GM19452 (cell line): ENCODE results near the gene MTCL1.

Experiments used
- ATAC-seq: cut with Tn5 transposase; IDR thresholded peaks from one replicate; pipeline ENCODE4 v1.9.1; 2021; ENCODE audit not compliant: unreplicated experiment

MTCL1 gene

GRCh38 chr18:8705238-8705960 lies at the start of gene MTCL1:
TSS of gene MTCL1 (plus strand) at chr18:8705556. CDS start at chr18:8705661, 105 bp downstream.
- ATAC-seq: peak; percentile 46

DNA sequence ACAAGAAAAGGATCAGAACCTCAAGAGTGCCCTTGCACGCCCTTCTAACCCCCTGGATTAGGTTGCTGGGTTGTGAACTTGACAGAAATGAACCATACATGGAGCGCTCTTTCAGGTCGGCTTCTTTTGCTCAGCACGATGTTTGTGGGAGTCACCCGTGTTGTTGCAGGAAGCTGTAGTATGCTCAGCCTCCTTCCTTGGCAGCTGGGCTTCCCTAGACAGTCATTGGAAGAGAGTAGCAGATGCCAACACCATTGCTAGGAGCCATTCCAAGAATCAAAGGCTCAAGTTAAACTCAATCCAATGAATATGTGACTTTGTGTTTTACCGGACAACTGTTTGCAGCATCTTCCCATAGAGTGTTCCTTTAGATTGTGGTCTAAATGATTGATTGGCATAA lies 49.1 kb upstream of the MTCL1 start:
- no peak for ATAC-seq

DNA sequence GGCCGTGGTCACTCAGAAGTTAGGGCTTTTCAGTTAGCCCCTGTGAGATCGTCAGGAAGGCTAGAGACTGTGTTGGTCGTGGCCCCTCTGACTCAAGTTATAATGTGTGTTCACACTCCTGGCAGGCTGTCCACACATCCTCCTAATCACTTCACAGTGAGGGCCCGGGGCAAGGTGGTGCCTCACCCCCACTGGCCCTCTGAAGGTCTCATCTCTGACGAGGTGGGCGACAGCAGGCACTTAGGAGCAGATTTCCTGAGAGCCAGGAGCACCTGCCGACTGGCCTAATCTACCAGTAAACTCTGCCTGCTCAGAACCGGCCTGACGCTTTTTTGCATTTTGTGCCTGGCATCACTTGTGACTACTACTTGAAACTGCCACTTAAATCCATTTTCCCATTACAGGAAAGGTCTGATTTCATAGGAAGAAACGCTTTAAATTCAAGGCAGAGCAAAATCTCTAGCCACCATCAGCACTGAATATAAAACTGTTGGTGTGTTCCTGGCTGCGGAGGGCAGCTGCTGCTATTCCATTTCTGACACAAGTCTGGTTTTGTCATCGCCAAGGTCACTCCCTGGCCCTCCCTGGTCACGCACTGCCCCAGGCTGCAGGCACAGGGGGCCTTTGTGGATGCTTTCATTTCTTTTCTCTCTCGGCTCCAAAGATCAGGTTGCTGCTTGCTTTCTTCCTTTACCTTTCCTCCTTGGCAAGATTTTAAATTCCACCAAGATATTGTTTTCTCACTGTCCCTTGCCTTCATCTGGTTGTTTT lies 48.1 kb upstream of the MTCL1 start:
- ATAC-seq: no peak

DNA sequence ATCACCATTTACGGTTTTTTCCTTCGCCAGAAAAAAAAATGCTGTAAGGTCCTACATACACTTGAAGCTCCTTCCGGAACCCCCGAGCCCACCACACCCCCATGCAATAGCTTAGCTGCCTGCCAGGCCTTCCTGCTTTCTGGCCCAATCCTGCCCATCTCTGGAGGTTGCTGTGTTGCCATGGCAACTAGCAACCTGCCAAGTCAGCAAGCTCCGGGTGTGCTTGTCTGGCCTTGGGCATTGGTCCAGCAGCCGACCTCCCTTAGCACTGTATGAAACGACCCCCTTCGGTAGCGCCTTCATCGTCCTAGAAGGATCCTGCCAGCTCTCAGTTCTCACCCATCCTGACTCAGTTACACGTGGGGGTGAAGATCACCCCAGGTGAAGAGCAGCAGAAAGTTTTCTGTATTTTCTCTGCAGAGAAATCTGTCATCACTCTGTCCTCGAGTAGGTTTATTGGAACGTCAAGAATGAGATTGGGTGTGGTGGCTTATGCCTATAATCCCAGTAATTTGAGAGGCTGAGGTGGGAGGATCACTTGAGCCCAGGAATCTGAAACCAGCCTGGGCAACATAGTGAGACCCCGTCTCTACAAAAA lies 47.4 kb upstream of the MTCL1 start:
- no peak for ATAC-seq

DNA sequence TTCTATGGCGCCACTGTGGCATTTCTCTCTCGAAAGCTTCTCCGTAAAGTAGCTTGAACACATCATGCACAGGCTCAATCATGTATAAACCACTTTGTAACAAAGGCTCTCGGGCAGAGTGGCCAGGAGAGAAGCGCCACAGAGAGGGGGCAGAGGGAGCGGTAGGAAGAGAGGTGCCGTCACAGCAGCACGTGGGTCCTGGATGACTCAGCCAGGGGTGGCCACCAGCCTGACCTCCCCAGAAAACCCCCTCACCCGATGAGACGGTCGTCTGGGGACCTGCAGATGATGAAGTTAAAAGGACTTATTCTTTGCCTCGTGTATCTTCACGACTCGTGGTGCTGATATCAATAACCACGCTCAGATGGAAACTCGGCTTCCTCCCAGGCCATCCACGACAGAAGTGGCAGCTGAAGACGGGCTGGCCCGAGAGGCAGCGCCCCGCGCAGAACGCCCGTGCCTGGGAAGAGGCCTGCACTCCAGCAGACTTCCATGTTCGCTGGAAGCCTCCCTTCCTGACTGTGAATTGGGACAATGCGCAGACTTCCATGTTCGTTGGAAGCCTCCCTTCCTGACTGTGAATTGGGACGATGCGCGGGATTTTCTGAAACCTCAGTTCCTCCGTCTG lies 46.4 kb upstream of the MTCL1 start:
- ATAC-seq: no peak

DNA sequence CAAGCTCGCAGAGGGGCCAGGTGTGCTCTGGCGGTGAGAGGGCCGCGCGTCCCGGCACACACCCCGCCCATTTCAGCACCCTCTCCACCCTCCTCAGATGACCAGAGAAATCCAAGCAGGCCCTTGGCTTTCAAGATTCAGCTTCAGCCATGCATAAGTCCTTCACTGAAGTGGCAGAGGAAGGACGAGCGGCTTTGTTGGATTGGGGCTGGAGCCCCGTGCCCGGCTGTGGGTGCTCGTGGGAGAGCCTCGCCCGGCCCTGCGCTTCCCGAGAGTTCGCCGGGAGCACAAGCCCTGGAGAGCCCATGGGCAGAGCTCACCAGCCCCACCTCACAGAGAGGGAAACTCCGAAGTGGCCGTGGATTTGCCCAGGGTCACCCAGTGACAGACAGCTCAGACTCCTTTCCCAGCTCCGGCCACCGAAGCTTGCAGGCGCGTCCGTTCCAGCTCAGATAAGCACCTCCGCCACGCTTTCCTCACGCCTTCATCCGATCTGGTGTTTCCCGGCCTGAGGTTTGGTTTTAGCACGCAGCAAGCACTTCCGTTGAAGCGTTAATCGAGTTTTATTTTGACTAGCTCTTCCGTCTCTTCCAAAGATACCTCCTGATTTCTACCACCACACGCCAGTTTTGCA lies 45.6 kb upstream of the MTCL1 start:
- no peak for ATAC-seq

- no peak for ATAC-seq
Observed at GRCh38 chr18:8660316-8660715, 45.0 kb upstream of the MTCL1 start.

- no peak for ATAC-seq
Observed at GRCh38 chr18:8661754-8662559, 43.4 kb upstream of the MTCL1 start.

DNA sequence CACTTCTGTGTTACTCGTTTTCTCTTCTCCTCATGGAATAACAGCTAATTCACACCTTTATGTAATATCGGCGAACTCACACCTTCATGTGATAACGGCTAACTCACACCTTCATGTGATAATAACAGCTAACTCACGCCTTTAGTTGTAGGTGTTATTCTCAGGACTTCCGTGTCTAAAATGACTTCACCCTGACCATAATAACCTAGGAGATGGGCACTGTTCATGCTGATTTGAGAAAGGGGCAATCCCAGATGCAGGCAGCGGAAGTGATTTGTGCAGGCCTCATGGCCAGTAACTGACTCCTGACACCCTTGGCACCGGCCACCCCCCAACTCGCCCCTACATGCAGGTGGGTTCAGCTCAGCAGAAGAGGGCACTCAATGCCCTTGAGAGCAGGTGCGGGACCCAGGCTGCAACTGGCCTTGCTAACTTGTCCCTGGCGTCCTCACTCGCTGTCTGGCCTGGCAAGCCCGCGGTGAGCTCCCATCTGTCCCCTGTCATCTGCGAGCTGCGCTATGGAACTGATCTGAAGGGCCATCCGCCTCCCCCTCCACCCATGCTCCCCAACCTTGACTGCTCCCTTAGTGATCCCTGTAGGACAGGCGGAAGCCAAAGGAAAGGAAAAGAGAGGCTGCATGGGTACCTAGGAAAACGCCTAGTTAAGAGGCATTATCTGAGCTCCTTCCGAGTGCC lies 42.6 kb upstream of the MTCL1 start:
- ATAC-seq: no peak

DNA sequence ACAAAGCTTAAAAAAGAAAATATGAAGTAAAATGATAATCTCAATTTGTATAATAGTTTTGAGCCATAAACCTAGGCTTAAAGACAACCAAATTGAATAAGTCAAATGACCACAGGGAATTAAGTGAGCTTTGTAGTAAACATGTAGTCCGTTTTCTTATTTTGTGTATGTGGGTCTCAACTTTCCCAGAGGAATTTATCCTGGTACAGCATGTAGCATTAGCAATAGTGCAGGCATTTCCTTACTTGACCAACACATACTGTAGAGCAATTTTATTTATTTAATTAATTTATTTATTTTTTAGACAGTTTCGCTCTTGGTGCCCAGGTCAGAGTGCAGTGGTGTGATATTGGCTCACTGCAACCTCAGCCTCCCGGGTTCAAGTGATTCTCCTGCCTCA lies 37.5 kb upstream of the MTCL1 start:
- no peak for ATAC-seq

GRCh38 chr18:8668381-8668780 lies 37.0 kb upstream of the MTCL1 start:
- no peak for ATAC-seq

DNA sequence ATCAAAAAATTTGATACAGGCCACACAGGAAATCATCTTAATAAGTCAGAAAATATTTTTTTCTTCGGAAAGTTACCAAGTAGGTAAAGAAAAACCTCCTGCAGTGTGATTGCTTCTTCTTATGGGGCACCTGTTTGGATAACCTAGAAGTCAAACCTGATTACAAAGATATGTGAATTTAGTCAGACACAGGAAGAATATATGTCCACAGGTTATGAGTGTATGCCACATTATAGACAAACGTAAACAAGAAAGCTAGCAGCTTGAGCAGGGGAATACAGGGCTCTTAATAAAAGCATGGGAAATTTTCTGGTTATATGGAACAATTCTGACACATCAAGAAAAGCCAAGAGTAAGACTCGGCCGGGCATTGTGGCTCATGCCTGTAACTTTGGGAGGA lies 35.8 kb upstream of the MTCL1 start:
- no peak for ATAC-seq

GRCh38 chr18:8673256-8674209 lies 31.8 kb upstream of the MTCL1 start:
- peak; percentile 70 for ATAC-seq

GRCh38 chr18:8675057-8675456 lies 30.3 kb upstream of the MTCL1 start:
- no peak for ATAC-seq

GRCh38 chr18:8681196-8681595 lies 24.2 kb upstream of the MTCL1 start:
- no peak for ATAC-seq

DNA sequence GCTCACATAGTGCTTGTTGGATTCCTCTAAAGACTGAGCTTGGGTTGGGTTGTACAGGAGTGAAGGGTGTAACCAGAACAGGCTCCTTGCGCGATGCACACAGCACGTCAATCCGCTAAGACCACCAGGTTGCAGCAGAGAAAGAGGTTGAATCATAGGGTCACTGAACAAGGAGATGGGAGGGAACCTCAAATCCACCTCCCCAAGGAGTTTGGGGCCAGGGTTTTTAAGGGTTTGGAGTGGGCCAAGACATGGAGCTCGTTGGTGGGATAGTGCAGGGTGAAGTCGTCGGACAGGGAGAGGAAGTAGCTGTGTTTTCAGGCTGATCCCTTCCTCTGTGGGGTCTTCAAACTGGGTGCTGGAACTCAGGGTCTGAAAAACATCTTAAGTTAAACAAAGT lies 20.8 kb upstream of the MTCL1 start:
- no peak for ATAC-seq

- no peak for ATAC-seq
Observed at GRCh38 chr18:8685141-8685913, 20.0 kb upstream of the MTCL1 start.

- ATAC-seq: no peak
Observed at GRCh38 chr18:8685914-8686216, 19.5 kb upstream of the MTCL1 start.
